Stimulated activated CD8-positive, alpha-beta memory T cell treated with anti-CD3 and anti-CD28 coated beads, Interleukin-12 subunit alpha, Interleukin-12 subunit beta, amount 100 ng/mL, for 24 hours (primary cell): ENCODE results near the gene BEST4.
"Not testable (repeated sequence)": the region's sequence is repeated elsewhere in the genome, so short reads cannot be mapped to it uniquely, and the experiment has no call there.

ENCODE experiments used
- DNase-seq: peaks from one replicate; pipeline ENCODE4 v3.0.0-alpha.2; 2020; ENCODE audit errors: extremely low read depth

Gene BEST4

GRCh38 chr1:44802306-44803061 is 14.5 kb upstream of the BEST4 start:
- DNase-seq: no peak

- DNase-seq: no peak
These were observed 13.7 kb upstream of the BEST4 start for GRCh38 chr1:44801491-44802305.

GRCh38 chr1:44799770-44800584 is 12.0 kb upstream of the BEST4 start, which contains the start of gene PLK3:
Gene PLK3, plus strand, starts transcription at chr1:44800377. Its CDS starts 87 bp downstream, at chr1:44800464.
- peak; percentile 95 for DNase-seq

- no peak for DNase-seq
These were observed 10.8 kb upstream of the BEST4 start for GRCh38 chr1:44798481-44799365.

- not testable (repeated sequence) for DNase-seq
These were observed 9.9 kb upstream of the BEST4 start for GRCh38 chr1:44797886-44798285.

GRCh38 chr1:44792736-44793502 is 4.9 kb upstream of the BEST4 start:
- no peak for DNase-seq

DNA sequence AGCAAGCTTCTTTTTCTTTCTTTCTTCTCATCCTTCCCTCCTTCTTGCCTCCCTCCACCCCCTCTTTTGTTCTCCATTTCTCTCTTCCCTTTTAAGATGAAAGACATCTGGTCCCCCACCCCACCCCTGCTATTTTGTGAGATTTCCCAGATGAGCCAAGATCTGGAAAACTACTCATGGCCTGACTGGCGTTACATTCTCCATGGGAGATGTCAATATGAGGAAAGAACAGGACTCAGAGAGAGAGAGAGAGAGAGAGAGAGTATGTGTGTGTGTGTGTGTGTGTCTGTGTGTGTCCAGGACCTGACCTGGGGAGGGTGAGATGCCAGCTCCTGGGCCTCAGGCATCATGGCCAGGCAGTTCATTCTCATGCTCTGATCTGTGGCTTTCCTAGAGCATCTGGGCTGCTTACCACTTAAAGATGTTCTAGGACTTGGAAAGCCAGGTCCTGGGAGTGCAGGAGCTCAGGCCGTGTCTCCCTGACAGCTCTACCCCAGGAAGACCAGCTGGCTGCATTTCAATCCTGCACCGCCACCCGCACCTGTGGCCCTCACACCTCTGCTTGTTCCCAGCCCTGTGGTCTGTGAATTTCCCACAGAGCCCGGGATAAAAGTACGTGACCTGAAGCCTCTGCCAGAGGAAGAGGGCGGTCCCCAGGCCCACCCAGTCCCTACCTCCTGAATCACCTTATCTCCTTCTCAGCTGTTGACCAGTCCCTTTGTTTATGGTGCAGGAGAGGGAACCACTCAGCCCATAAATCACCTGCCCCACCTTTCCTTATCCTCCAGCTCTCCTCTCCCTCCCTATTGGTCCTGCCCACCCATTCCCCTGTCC is 3.2 kb upstream of the BEST4 start:
- no peak for DNase-seq

GRCh38 chr1:44787506-44787905 is 464 bp downstream of the BEST4 start:
- DNase-seq: no peak

DNA sequence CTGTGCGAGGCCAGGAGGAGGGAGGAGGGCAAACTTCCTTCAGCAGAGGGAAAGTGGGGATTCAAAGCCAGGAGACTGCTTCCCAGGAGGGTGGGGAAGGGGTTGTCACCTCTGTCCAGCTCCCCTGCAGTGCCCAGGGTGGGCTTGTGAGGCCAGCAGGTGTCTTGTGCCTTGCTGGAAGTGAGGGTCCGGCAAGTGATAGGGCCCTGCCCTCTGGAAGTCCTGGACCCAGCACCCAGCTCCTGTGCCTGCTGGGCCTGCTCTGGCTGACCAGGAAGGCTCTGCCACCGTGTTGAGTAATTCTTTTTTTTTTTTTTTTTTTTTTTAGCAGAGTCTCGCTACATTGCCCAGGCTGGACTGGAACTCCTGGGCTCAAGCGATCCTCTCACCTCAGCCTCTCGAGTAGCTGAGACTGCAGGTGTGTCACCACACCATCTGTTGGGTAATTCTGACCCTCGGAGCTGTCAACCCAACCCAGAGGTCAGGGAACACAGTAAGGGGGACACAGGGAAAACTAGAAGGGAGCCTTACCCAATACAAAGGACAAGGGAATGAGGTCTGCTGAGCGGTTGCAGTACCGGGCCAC is 1.0 kb downstream of the BEST4 start:
- no peak for DNase-seq

- DNase-seq: no peak
These were observed 1.7 kb downstream of the BEST4 start for GRCh38 chr1:44786138-44786840.

GRCh38 chr1:44785501-44786137 is 2.4 kb downstream of the BEST4 start:
- no peak for DNase-seq

DNA sequence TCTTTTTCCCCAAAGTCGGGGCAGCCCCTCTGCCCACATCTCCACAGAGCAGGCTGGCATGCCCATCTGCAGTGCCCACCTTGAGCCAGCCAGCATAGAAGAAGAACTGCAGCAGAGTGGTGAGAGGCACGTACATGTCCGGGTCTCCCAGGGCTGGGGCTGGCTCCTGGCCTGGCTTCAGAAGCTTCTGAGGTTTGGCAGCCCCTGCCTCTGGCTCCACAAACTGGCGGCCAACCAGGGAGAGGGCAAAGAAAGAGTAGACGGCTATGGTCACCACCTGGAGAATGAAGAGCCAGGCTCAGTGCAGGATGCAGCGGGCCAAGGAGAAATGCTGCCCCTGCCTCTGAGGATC is 3.0 kb downstream of the BEST4 start:
- no peak for DNase-seq

DNA sequence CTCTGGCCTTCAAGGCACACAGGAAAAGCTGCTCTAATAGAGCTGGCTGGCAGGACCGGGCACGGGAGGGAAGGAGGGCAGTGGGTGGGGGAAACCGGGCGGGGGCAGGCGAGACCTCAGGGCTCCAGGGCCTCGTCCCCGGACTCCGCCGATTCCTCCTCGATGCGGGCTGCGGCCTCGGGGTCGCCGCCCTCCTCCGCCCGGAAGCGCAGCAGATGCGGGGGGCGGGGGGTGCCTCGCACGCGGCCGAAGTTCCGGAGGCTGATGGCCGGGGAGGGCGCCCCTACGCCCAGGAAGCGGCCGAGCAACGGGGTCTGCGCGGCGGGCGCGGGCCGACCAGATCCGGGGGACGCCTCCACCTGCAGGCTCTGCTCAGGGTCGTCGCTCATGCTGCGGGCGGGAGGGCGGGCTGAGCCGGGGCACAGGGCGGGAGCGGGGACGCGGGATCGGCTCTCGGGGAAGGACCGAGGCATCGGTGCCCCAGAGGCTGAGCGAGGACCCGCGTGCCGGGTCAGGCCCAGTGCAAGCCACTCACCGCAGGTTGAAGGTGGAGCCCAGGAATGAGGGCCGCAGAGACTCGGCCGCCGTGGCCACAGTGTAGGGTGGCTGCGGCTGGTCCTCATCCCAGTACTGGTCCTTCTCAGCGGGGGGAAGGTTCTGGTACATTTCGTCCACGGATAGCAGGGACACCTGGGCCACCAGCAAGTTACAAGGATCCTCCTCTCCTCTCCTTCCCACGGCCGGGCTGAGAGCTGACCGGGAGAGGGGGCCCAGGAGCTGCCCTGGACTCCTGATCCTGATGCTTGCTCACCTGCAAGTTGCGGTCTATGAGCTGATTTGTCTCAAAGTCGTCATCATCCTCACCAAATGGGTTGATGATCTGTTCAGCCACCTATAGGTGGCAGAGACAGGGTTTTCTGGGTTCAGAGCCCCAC is 3.6 kb downstream of the BEST4 start:
- no peak for DNase-seq

DNA sequence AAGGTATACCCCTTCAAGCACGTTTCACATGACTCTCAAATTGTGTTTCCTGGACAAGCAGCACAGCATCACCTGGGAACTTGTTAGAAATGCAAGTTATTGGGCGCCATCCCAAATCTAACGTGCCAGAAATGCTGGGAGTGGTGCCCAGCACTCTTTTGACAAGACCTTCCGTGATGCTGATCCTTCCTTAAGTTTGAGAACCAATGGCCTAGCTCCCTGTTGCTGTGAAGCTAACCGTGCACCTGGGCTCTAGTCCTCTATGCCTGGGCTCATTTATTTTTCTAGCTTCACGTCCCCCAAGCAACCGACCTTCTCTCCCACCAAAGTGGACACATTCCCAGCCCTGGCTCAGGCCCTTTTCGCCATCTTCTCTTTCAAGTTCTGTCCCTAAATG is 4.3 kb downstream of the BEST4 start:
- DNase-seq: no peak

DNA sequence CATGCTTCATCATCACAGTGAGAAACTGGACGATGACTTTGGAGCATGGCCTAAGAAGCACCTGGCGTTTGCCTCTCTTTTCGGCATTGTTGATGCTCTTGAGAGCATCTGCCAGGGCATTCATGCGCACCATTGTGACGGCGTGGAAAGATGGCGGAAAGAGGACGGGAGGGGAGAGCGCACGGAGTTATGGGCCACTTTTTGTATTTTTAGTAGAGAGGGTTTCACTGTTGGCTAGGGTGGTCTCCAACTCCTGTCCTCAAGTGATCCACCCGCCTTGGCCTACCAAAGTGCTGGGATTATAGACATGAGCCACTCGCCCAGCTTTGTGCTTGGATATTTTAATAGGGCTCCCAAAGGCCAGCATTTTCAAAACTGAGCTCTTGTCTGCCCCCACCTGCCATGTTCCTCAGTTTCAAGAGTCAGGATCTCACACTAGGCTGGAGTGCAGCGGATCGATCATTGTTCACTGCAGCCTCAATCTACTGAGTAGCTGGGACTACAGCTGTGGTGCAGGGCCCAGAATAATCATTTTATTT is 7.3 kb downstream of the BEST4 start:
- no peak for DNase-seq

DNA sequence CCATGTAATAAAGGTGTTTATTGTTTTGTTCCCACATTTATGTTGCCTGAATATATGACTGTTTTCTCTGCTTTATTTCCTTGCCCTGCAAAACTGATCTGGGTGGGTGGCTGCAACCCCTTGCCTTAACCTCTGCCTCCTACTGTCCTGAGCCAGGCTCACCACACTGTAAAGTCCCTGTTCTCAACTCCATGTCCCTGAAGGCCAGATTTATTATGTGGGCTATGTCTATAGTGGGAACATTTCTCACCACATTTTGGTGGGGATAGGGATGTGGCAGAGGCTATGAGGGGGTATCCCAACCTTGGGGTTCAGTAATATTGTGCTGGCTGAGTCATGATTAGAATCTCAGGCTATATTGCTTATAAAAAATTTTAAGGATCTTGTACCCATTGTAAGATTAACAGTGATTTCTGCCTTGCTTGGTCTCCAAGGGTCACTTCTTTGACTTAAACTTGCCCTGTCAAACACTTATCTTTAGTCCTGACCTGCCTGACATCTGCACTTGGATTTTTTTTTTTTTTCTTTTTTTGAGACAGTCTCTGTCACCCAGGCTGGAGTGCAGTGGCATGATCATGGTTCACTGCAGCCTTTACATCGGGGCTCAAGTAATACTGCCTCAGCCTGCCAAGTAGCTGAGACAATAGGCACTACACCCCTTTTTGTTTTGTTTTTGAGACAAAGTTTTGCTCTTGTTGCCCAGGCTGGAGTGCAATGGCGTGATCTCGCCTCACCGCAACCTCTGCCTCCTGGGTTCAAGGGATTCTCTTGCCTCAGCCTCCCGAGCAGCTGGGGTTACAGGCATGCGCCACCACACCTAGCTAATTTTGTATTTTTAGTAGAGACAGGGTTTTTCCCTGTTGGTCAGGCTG is 9.0 kb downstream of the BEST4 start:
- no peak for DNase-seq
